NCI-H345 treated with DMSO at 0.1 percent for 48 hours (cell line): Measurements from ENCODE around the gene USP17L29.
"Not testable (repeated sequence)": the region's sequence is repeated elsewhere in the genome, so short reads cannot be mapped to it uniquely, and the experiment has no call there.

Experiments used
- DNase-seq: peaks from one replicate; lab custom pipeline; 2025; ENCODE audit not compliant: unreplicated experiment; lab: John Stamatoyannopoulos, UW

Gene USP17L29, protein sequence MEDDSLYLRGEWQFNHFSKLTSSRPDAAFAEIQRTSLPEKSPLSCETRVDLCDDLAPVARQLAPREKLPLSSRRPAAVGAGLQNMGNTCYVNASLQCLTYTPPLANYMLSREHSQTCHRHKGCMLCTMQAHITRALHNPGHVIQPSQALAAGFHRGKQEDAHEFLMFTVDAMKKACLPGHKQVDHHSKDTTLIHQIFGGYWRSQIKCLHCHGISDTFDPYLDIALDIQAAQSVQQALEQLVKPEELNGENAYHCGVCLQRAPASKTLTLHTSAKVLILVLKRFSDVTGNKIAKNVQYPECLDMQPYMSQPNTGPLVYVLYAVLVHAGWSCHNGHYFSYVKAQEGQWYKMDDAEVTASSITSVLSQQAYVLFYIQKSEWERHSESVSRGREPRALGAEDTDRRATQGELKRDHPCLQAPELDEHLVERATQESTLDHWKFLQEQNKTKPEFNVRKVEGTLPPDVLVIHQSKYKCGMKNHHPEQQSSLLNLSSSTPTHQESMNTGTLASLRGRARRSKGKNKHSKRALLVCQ

GRCh38 chr4:9353338-9353737 lies at the start of gene USP17L29:
USP17L29 (plus strand) TSS chr4:9353638; CDS start chr4:9353638, 0 bp downstream.
- not testable (repeated sequence) for DNase-seq

DNA sequence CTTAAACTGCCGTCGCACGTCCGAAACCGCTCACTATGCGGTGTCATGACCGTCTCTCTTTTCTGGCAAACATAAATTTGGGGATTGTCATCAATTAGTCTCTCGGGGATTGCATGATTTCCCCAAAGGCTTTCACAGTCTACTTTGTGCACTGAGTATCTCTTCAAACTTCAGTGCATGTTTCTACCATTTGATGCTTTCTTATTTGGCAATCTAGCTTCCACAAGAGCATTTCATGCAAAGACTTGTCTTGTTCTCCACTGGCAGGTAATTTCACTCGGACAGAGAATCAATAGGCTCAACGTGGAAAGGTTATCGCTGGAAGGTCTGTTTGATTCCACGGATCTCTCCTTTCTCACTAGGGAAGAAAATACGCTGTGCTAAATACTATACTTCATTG lies 29.2 kb upstream of the USP17L29 start:
- not testable (repeated sequence) for DNase-seq

DNA sequence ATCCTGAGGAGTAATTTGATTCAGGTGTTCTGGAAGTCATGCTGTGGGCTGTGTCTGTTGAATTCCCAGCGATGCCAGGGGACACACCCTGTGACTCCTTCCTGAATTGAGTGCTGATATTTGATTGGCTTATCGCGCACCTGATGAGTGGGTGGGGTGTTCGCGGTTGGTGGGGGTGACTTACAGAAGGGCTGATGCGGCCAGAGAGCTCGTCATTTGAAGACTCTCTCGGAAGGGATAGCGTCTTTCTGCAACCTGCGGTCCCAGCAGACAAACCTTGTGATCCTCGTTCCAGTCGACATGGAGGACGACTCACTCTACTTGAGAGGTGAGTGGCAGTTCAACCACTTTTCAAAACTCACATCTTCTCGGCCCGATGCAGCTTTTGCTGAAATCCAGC lies 28.6 kb upstream of the USP17L29 start, which contains the start of gene USP17L24:
TSS of gene USP17L24 (plus strand) at position 301 of the 400 bp plus-strand sequence. CDS start at position 301, 0 bp downstream.
- not testable (repeated sequence) for DNase-seq

- DNase-seq, result not testable (repeated sequence)
Observed at GRCh38 chr4:9329611-9330010, 23.8 kb upstream of the USP17L29 start, which contains the start of gene USP17L25. USP17L25 (plus strand) TSS chr4:9329911; CDS start chr4:9329911, 0 bp downstream.

- DNase-seq, result not testable (repeated sequence)
Observed at GRCh38 chr4:9334358-9334757, 19.1 kb upstream of the USP17L29 start, which contains the start of gene USP17L26. USP17L26 (plus strand) TSS chr4:9334658; CDS start chr4:9334658, 0 bp downstream.

DNA sequence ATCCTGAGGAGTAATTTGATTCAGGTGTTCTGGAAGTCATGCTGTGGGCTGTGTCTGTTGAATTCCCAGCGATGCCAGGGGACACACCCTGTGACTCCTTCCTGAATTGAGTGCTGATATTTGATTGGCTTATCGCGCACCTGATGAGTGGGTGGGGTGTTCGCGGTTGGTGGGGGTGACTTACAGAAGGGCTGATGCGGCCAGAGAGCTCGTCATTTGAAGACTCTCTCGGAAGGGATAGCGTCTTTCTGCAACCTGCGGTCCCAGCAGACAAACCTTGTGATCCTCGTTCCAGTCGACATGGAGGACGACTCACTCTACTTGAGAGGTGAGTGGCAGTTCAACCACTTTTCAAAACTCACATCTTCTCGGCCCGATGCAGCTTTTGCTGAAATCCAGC lies 14.3 kb upstream of the USP17L29 start, which contains the start of gene USP17L5:
TSS of gene USP17L5 (plus strand) at position 301 of the 400 bp plus-strand sequence. CDS start at position 301, 0 bp downstream.
- not testable (repeated sequence) for DNase-seq

DNA sequence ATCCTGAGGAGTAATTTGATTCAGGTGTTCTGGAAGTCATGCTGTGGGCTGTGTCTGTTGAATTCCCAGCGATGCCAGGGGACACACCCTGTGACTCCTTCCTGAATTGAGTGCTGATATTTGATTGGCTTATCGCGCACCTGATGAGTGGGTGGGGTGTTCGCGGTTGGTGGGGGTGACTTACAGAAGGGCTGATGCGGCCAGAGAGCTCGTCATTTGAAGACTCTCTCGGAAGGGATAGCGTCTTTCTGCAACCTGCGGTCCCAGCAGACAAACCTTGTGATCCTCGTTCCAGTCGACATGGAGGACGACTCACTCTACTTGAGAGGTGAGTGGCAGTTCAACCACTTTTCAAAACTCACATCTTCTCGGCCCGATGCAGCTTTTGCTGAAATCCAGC lies 9.6 kb upstream of the USP17L29 start, which contains the start of gene USP17L27:
TSS of gene USP17L27 (plus strand) at position 301 of the 400 bp plus-strand sequence. CDS start at position 301, 0 bp downstream.
- DNase-seq, result not testable (repeated sequence)

DNA sequence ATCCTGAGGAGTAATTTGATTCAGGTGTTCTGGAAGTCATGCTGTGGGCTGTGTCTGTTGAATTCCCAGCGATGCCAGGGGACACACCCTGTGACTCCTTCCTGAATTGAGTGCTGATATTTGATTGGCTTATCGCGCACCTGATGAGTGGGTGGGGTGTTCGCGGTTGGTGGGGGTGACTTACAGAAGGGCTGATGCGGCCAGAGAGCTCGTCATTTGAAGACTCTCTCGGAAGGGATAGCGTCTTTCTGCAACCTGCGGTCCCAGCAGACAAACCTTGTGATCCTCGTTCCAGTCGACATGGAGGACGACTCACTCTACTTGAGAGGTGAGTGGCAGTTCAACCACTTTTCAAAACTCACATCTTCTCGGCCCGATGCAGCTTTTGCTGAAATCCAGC lies 4.8 kb upstream of the USP17L29 start, which contains the start of gene USP17L28:
TSS of gene USP17L28 (plus strand) at position 301 of the 400 bp plus-strand sequence. CDS start at position 301, 0 bp downstream.
- not testable (repeated sequence) for DNase-seq

- DNase-seq, result not testable (repeated sequence)
Observed at GRCh38 chr4:9350866-9351265, 2.6 kb upstream of the USP17L29 start.

DNA sequence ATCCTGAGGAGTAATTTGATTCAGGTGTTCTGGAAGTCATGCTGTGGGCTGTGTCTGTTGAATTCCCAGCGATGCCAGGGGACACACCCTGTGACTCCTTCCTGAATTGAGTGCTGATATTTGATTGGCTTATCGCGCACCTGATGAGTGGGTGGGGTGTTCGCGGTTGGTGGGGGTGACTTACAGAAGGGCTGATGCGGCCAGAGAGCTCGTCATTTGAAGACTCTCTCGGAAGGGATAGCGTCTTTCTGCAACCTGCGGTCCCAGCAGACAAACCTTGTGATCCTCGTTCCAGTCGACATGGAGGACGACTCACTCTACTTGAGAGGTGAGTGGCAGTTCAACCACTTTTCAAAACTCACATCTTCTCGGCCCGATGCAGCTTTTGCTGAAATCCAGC lies 9.4 kb downstream of the USP17L29 start, which contains the start of gene USP17L30:
TSS of gene USP17L30 (plus strand) at position 301 of the 400 bp plus-strand sequence. CDS start at position 301, 0 bp downstream.
- DNase-seq, result not testable (repeated sequence)

DNA sequence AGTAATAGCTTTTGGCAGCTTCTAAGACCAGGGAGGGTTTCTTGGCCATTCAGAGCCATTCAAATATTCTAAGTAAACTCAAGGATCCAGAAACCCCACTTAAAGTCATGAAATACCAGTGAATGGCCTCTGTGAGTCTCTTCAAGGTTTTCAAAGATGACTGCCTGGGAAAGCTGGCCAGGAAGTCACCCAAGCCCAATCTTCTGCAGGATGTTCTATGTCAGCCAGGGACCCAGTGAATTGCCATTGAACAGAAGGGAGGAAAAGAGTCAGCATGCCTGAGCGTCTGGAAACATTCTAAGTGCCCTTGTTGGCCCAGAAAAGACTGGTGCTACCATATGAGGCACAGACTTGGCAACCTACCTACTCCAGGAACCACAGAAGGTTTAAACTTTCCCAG lies 26.4 kb downstream of the USP17L29 start:
- DNase-seq, result not testable (repeated sequence)

DNA sequence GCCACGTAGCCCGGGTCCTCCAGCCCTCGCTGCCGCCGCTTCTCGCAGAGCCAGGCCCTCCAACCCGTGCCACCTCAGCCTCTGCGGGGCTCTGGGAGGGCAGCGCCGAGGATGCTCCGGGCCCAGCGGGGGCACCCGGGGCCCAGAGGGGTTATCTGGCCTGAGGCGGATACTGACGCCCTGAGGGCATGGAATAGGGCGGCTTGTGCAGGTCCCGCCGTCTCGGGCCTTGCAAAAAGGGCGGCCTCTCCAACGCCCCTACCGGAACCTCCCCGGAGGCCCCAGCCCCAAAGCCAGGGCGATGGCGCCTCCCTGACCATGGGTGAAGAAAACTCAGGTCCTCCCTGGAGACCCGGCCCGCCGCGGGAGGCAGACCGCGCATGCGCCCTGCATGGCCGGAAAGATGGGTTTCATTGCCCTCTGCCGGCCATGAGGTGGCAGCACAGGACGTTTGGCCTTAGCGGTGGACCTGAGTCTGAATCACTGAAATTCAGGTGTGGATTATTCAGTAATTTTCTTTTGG lies 27.6 kb downstream of the USP17L29 start:
- not testable (repeated sequence) for DNase-seq

DNA sequence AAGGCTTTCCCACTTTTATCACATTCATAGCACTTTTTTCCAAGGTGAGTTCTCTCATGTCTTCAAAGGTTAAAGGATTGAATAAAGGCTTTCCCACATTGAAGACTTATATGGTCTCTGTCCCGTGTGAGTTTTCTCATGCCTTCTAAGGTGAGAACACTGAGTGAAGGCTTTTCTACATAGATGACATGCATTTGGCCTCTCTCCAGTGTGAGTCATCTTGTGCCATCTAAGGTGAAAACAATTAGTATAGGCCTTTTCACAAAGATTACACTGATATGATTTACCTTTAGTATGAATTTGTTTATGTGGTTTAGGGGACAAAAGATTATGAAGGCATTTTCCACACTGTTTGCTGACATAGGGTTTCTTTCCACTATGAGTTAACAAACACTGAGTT lies 30.7 kb downstream of the USP17L29 start:
- DNase-seq, result no peak

- not testable (repeated sequence) for DNase-seq
Observed at GRCh38 chr4:9389001-9389400, 35.6 kb downstream of the USP17L29 start.
